ENCODE results near the gene ZFP36L1. TPM values are rescaled to one million over a fixed set of nuclear protein-coding genes. Genes with fewer than 3 reads are reported as not detected.

ZFP36L1 gene
- total and polyA plus RNA-seq, 2 of the 13 experiments (the other 11 are each of a cell fraction or from before 2014, with no cell fraction given) = 7.4 to 10.2 TPM

GRCh38 chr14:68824517-68825347 lies 31.9 kb upstream of the ZFP36L1 start (continued):
- TF ChIP-seq NKX3-1 (CRISPR knock-in tag; IDR thresholded peaks at IDR 0.05) (no peak), SSRP1 (CRISPR knock-in tag; IDR thresholded peaks at IDR 0.05) (no peak), ZNF124 (CRISPR knock-in tag; IDR thresholded peaks at IDR 0.05) (no peak; the same call in 1 of the 2 replicates), SIN3B (IDR thresholded peaks at IDR 0.05; ENCODE audit: low read length) (peak; percentile 74), ZBTB38 (CRISPR knock-in tag; IDR thresholded peaks at IDR 0.05) (peak; percentile 51; the same call in 1 of the 2 replicates), RBM22 (optimal IDR thresholded peaks at IDR 0.05; ENCODE audit: low read length) (no peak), ZNF30 (CRISPR knock-in tag; IDR thresholded peaks at IDR 0.05) (0 out of 2 replicates have a peak, but pooled peaks have one; percentile 20), FOSL1 (CRISPR knock-in tag; IDR thresholded peaks at IDR 0.05; ENCODE audit: borderline replicate concordance) (no peak), ZNF772 (CRISPR knock-in tag; IDR thresholded peaks at IDR 0.05) (0 out of 2 replicates have a peak, but pooled peaks have one; percentile 43), ZNF143 (CRISPR knock-in tag; IDR thresholded peaks at IDR 0.05) (no peak), KDM5B (CRISPR knock-in tag; IDR thresholded peaks at IDR 0.05; ENCODE audit: borderline replicate concordance) (0 out of 2 replicates have a peak, but pooled peaks have one; percentile 70), FOXO1 (CRISPR knock-in tag; IDR thresholded peaks at IDR 0.05) (peak; percentile 68), HMGXB3 (CRISPR knock-in tag; IDR thresholded peaks at IDR 0.05; ENCODE audit: borderline replicate concordance) (peak; percentile 14; the same call in 1 of the 2 replicates), ZNF816 (CRISPR knock-in tag; IDR thresholded peaks at IDR 0.05; ENCODE audit: borderline replicate concordance) (no peak), NR3C1 (CRISPR knock-in tag; IDR thresholded peaks at IDR 0.05) (no peak)
- TF ChIP-seq, protein P1, sequence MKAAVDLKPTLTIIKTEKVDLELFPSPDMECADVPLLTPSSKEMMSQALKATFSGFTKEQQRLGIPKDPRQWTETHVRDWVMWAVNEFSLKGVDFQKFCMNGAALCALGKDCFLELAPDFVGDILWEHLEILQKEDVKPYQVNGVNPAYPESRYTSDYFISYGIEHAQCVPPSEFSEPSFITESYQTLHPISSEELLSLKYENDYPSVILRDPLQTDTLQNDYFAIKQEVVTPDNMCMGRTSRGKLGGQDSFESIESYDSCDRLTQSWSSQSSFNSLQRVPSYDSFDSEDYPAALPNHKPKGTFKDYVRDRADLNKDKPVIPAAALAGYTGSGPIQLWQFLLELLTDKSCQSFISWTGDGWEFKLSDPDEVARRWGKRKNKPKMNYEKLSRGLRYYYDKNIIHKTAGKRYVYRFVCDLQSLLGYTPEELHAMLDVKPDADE (CRISPR knock-in tag; IDR thresholded peaks at IDR 0.05) = no peak
- TF ChIP-seq, protein P2, sequence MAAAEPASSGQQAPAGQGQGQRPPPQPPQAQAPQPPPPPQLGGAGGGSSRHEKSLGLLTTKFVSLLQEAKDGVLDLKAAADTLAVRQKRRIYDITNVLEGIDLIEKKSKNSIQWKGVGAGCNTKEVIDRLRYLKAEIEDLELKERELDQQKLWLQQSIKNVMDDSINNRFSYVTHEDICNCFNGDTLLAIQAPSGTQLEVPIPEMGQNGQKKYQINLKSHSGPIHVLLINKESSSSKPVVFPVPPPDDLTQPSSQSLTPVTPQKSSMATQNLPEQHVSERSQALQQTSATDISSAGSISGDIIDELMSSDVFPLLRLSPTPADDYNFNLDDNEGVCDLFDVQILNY (CRISPR knock-in tag; conservative IDR thresholded peaks at IDR 0.05) = no peak
- TF ChIP-seq, protein P3, sequence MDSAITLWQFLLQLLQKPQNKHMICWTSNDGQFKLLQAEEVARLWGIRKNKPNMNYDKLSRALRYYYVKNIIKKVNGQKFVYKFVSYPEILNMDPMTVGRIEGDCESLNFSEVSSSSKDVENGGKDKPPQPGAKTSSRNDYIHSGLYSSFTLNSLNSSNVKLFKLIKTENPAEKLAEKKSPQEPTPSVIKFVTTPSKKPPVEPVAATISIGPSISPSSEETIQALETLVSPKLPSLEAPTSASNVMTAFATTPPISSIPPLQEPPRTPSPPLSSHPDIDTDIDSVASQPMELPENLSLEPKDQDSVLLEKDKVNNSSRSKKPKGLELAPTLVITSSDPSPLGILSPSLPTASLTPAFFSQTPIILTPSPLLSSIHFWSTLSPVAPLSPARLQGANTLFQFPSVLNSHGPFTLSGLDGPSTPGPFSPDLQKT (CRISPR knock-in tag; IDR thresholded peaks at IDR 0.05; ENCODE audit: borderline replicate concordance) = no peak
- TF ChIP-seq, protein P4, sequence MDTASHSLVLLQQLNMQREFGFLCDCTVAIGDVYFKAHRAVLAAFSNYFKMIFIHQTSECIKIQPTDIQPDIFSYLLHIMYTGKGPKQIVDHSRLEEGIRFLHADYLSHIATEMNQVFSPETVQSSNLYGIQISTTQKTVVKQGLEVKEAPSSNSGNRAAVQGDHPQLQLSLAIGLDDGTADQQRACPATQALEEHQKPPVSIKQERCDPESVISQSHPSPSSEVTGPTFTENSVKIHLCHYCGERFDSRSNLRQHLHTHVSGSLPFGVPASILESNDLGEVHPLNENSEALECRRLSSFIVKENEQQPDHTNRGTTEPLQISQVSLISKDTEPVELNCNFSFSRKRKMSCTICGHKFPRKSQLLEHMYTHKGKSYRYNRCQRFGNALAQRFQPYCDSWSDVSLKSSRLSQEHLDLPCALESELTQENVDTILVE (CRISPR knock-in tag; IDR thresholded peaks at IDR 0.05) = 0 out of 2 replicates have a peak, but pooled peaks have one; percentile 43

Measured in HepG2 (cell line).